22Rv1 (cell line): Measurements from ENCODE around the gene MKI67.

Experiments used
- ZFX ChIP-seq: fragments of 450-650 bp; IDR thresholded peaks from 2 replicates; pipeline ENCODE4 v1.6.1; 2017; ENCODE audit warnings: antibody characterized with exemption, borderline replicate concordance
- TF ChIP-seq, protein P1 (sequence below): fragments of 450-650 bp; IDR thresholded peaks from 2 replicates; pipeline ENCODE4 v1.5.1; 2017; ENCODE audit warnings: mild to moderate bottlenecking

DNA sequence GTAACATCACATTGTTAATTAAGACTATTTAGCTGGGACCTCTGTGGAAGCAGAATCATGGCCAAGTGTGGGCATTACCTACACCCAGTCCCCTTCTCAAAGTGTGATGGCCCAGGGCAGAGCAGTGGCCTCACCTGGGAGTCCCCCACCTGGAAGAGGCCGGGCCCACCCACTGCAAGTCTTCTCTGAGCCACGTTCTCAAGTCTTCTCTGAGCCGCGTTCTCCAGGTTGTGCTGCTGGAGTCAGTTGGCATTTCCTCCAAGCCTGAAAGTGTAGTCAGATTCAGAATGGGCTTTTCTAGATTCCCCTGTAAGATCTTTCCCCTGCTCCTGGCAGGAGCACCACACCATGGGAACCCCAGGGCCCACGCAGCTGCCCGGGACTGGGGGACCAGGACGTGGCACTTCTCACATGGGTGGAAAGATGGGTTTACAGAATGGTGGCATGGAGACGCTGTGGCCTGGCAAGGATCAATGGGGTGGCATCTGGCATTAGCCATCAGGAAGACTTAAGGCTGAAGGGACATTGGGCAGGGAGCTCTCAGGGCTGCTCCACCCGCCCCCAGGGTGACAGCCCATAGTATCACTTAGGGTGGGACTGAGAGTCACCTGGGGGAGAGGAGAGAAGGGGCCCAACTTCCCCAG, 68.0 kb downstream of the MKI67 start:
- TF ChIP-seq, protein P1, sequence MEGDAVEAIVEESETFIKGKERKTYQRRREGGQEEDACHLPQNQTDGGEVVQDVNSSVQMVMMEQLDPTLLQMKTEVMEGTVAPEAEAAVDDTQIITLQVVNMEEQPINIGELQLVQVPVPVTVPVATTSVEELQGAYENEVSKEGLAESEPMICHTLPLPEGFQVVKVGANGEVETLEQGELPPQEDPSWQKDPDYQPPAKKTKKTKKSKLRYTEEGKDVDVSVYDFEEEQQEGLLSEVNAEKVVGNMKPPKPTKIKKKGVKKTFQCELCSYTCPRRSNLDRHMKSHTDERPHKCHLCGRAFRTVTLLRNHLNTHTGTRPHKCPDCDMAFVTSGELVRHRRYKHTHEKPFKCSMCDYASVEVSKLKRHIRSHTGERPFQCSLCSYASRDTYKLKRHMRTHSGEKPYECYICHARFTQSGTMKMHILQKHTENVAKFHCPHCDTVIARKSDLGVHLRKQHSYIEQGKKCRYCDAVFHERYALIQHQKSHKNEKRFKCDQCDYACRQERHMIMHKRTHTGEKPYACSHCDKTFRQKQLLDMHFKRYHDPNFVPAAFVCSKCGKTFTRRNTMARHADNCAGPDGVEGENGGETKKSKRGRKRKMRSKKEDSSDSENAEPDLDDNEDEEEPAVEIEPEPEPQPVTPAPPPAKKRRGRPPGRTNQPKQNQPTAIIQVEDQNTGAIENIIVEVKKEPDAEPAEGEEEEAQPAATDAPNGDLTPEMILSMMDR, result no peak
- TF ChIP-seq ZFX, result no peak
